Endothelial cell of umbilical vein (primary cell): Measurements from ENCODE around the gene PAPPA2. TPM values are rescaled to one million over a fixed set of nuclear protein-coding genes. Genes with fewer than 3 reads are reported as not detected.

Experiments
- BruUV-seq: library from RNA; stranded (reverse); fragments of 400-500 nt; replicated peaks from 2 replicates; lab custom pipeline; 2021; lab: Mats Ljungman, UMichigan
- CTCF ChIA-PET: fragments of 300-600, 350-600 bp; sonication (Branson Sonifier 250); formaldehyde crosslinking; loops from one replicate; lab custom pipeline; 2021; ENCODE audit warnings: antibody characterized with exemption, inconsistent platforms; lab: Charles Lee
- POLR2A ChIA-PET: fragments of 300-600, 350-600 bp; sonication (Branson Sonifier 250); formaldehyde crosslinking; loops from one replicate; lab custom pipeline; 2021; ENCODE audit warnings: antibody characterized with exemption, inconsistent platforms; lab: Charles Lee
- DNase-seq: peaks from one replicate; pipeline ENCODE4 v3.0.0-alpha.2; 2011; ENCODE audit warnings: low read depth, low spot score
- FAIRE-seq: peaks from 2 replicates; lab custom pipeline; 2011; peaks lifted over from hg19 to GRCh38; lab: Jason Lieb, UNC
- H2AFZ ChIP-seq: 2 replicates; pipeline ENCODE4 v1.6.0; 2012; ENCODE audit warnings: low read depth, low read length, control low read depth, inconsistent platforms
- H3K27ac ChIP-seq: 2 replicates; pipeline ENCODE4 v1.5.1; 2011; ENCODE audit warnings: low read depth, mild to moderate bottlenecking, control low read depth, low read length, moderate library complexity; ENCODE audit not compliant: insufficient read depth
- H3K27me3 ChIP-seq, 2 experiments: 2 replicates each; pipeline versions ENCODE4 v1.6.0 to v1.6.1; 2011; ENCODE audit warnings: low read length in 2 of 2, mixed read lengths in 1 of 2; ENCODE audit not compliant: control insufficient read depth in 2 of 2, insufficient read depth in 2 of 2
- H3K36me3 ChIP-seq, 2 experiments: 2 replicates in 1 of 2; 3 replicates in 1 of 2; pipeline ENCODE4 v1.5.1; 2011; ENCODE audit warnings: low read length in 2 of 2, mild to moderate bottlenecking in 1 of 2, moderate library complexity in 1 of 2; ENCODE audit not compliant: control insufficient read depth in 2 of 2, insufficient read depth in 2 of 2; ENCODE audit errors: extremely low read depth in 1 of 2
- H3K4me1 ChIP-seq: 3 replicates; pipeline ENCODE4 v1.5.1; 2011; ENCODE audit warnings: mild to moderate bottlenecking, low read length; ENCODE audit not compliant: control insufficient read depth, insufficient read depth; ENCODE audit errors: extremely low read depth
- H3K4me2 ChIP-seq: 2 replicates; pipeline ENCODE4 v1.6.1; 2011; ENCODE audit warnings: low read length, control low read depth, mixed read lengths; ENCODE audit not compliant: insufficient read depth
- H3K4me3 ChIP-seq, 3 experiments: fragments of 200-600 bp in 1 of 3; sonication (generic), shearing (Covaris generic) in 1 of 3; replicated peaks in 1 of 3; 2 replicates each; pipeline ENCODE4 v1.5.1; 2011 to 2016; ENCODE audit warnings: control low read depth in 3 of 3, low read length in 3 of 3, mild to moderate bottlenecking in 2 of 3, inconsistent platforms in 1 of 3, low read depth in 1 of 3, moderate library complexity in 1 of 3; ENCODE audit not compliant: insufficient read depth in 1 of 3
- H3K79me2 ChIP-seq: 2 replicates; pipeline ENCODE4 v1.6.0; 2012; ENCODE audit warnings: low read length, inconsistent platforms; ENCODE audit not compliant: control insufficient read depth, insufficient read depth
- H3K9ac ChIP-seq: replicated peaks from 2 replicates; pipeline ENCODE3; 2011; ENCODE audit warnings: low read length, control low read depth; ENCODE audit not compliant: insufficient read depth; ENCODE audit errors: extremely low read depth
- H3K9me1 ChIP-seq: replicated peaks from 3 replicates; pipeline ENCODE4 v1.6.0; 2011; ENCODE audit warnings: mild to moderate bottlenecking, low read length; ENCODE audit not compliant: control insufficient read depth, insufficient read depth; ENCODE audit errors: extremely low read depth
- H3K9me3 ChIP-seq: replicated peaks from 2 replicates; pipeline ENCODE4 v1.5.1; 2012; ENCODE audit warnings: low read length, inconsistent platforms; ENCODE audit not compliant: control insufficient read depth, insufficient read depth
- H4K20me1 ChIP-seq: replicated peaks from 2 replicates; pipeline ENCODE3; 2011; ENCODE audit warnings: mild to moderate bottlenecking, low read length; ENCODE audit not compliant: control insufficient read depth, insufficient read depth; ENCODE audit errors: extremely low read depth
- EZH2 ChIP-seq: IDR thresholded peaks from 2 replicates; pipeline ENCODE4 v1.6.1; 2012; ENCODE audit warnings: borderline replicate concordance, low read depth, mild to moderate bottlenecking, moderate library complexity, low read length, inconsistent platforms; ENCODE audit not compliant: severe bottlenecking
- FOS ChIP-seq: IDR thresholded peaks from 2 replicates; pipeline ENCODE4 v1.6.1; 2011; ENCODE audit warnings: mild to moderate bottlenecking, low read length, moderate library complexity, borderline replicate concordance; ENCODE audit not compliant: insufficient read depth
- GATA2 ChIP-seq: IDR thresholded peaks from 2 replicates; pipeline ENCODE4 v1.7.0; 2011; ENCODE audit warnings: low read depth, mild to moderate bottlenecking, moderate library complexity, mixed read lengths, low read length; ENCODE audit not compliant: insufficient read length, insufficient read depth
- JUN ChIP-seq: IDR thresholded peaks from 2 replicates; pipeline ENCODE4 v1.6.1; 2011; ENCODE audit warnings: borderline replicate concordance, low read depth; ENCODE audit not compliant: insufficient read length, insufficient read depth
- MYC ChIP-seq: IDR thresholded peaks from one replicate; pipeline ENCODE4 v1.6.1; 2011; ENCODE audit warnings: mild to moderate bottlenecking, low read depth, low read length
- POLR2A ChIP-seq: IDR thresholded peaks from 2 replicates; pipeline ENCODE4 v1.6.1; 2012; ENCODE audit warnings: low read depth, mild to moderate bottlenecking, control low read depth, low read length
- POLR2AphosphoS5 ChIP-seq: IDR thresholded peaks from 2 replicates; pipeline ENCODE4 v1.6.1; 2012; ENCODE audit warnings: low read depth, mild to moderate bottlenecking, control low read depth, low read length, moderate library complexity; ENCODE audit not compliant: insufficient read depth
- dilution Hi-C: fragments of 300-500 bp; cut with MboI; formaldehyde crosslinking; loops from one replicate; pipeline ENCODE4 v1.15.0; 2019; ENCODE audit warnings: low sequenced_read_pairs; ENCODE audit not compliant: extremely low pct_ligation_motif_present
- intact Hi-C: fragments of 100-400 bp; cut with micrococcal nuclease; formaldehyde crosslinking; loops from one replicate; pipeline ENCODE4 v1.10.0; 2022
- polyA plus RNA-seq, 4 experiments: library from polyadenylated mRNA; depleted of rRNA in 3 of 4; stranded (reverse) in 3 of 4; unstranded in 1 of 4; fragments of >200 nt; gene quantifications; 2 replicates each; pipeline versions ENCODE4 v1.2.1 to v1.2.3, GENCODE V29; 2011 to 2012; ENCODE audit warnings: missing spikeins in 1 of 4
- total RNA-seq: library from RNA; stranded (reverse); gene quantifications from 2 replicates; pipeline ENCODE4 v1.2.3, GENCODE V29; 2021
- TF ChIP-seq, protein P1 (sequence below): IDR thresholded peaks from 2 replicates; pipeline ENCODE4 v1.6.1; 2011; ENCODE audit not compliant: insufficient read depth, insufficient read length
- TF ChIP-seq, protein P2 (sequence below), 2 donors: IDR thresholded peaks; 1 replicate in 1 of 2; 2 replicates in 1 of 2; pipeline ENCODE4 v1.5.1; 2011; ENCODE audit warnings: low read length in 2 of 2, mild to moderate bottlenecking in 2 of 2, moderate library complexity in 2 of 2, control low read depth in 1 of 2, inconsistent platforms in 1 of 2, low read depth in 1 of 2; ENCODE audit not compliant: insufficient read depth in 1 of 2; ENCODE audit errors: extremely low read depth in 1 of 2

PAPPA2 gene
- total and polyA plus RNA-seq, 2 donors (not counting 3 experiments of a cell fraction or from before 2014, with no cell fraction given) = not detected

DNA sequence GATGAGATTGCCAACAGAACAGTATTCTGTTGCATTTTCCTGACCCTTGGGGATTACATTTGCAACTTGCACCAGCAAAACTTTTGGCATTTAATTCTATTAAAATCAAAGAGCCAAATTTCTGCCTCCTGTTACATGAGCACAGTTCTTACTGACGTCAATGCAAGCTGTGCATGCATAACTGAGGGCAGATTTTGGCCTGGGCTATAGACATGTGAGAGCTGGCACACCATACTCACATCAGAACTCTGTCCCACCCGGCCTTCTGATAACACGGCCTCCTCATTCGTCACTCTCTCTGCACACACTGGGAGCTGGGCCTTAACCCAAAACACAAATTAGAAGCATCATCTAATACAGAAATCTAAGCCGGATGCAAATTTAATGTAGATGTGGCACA, 31.5 kb downstream of the PAPPA2 start:
- Histone ChIP-seq H3K9me1 (no peaks in the 10 kb centered on the region), H4K20me1 (no peaks in the 10 kb centered on the region), H3K27ac (no peak overlapping the region), H3K4me1 (no peaks in the 10 kb centered on the region), H3K9ac (no peak overlapping the region), H2AFZ (no peak overlapping the region), H3K4me3 (no peak overlapping the region), H3K36me3 (no peaks in the 10 kb centered on the region), H3K79me2 (no peaks in the 10 kb centered on the region), H3K4me2 (no peak overlapping the region), H3K27me3 (no peaks in the 10 kb centered on the region), H3K9me3 (no peaks in the 10 kb centered on the region)
- intact Hi-C loops = no loop called here
- DNase-seq (no peak), FAIRE-seq (no peak)
- TF ChIP-seq JUN = no peak
- TF ChIP-seq, protein P1, sequence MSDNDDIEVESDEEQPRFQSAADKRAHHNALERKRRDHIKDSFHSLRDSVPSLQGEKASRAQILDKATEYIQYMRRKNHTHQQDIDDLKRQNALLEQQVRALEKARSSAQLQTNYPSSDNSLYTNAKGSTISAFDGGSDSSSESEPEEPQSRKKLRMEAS = no peak
- no peak for TF ChIP-seq MYC
- no peak for TF ChIP-seq POLR2A
- TF ChIP-seq POLR2AphosphoS5 = no peak
- TF ChIP-seq FOS = no peak
- no peak for TF ChIP-seq GATA2
- TF ChIP-seq, protein P2, sequence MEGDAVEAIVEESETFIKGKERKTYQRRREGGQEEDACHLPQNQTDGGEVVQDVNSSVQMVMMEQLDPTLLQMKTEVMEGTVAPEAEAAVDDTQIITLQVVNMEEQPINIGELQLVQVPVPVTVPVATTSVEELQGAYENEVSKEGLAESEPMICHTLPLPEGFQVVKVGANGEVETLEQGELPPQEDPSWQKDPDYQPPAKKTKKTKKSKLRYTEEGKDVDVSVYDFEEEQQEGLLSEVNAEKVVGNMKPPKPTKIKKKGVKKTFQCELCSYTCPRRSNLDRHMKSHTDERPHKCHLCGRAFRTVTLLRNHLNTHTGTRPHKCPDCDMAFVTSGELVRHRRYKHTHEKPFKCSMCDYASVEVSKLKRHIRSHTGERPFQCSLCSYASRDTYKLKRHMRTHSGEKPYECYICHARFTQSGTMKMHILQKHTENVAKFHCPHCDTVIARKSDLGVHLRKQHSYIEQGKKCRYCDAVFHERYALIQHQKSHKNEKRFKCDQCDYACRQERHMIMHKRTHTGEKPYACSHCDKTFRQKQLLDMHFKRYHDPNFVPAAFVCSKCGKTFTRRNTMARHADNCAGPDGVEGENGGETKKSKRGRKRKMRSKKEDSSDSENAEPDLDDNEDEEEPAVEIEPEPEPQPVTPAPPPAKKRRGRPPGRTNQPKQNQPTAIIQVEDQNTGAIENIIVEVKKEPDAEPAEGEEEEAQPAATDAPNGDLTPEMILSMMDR (IDR thresholded peaks at IDR 0.05; ENCODE audit: extremely low read depth in 1 of 2, insufficient read depth in 1 of 2, low read depth in 1 of 2, low read length in 2 of 2) = no peak
- no peak for TF ChIP-seq EZH2
- no TSS peak for BruUV-seq
- ChIA-PET CTCF (no interaction called here), POLR2A (no interaction called here)
- dilution Hi-C loops = no loop called here
